ENCODE results near the gene ZDHHC18. TPM values are rescaled to one million over a fixed set of nuclear protein-coding genes. Genes with fewer than 3 reads are reported as not detected.
A peak's percentile ranks its signal among the peaks of the same experiment; 100 is the strongest.

The ZDHHC18 gene
- polyA plus RNA-seq, 3 donors = 3.1 to 46.6 (median 6.0) TPM

DNA sequence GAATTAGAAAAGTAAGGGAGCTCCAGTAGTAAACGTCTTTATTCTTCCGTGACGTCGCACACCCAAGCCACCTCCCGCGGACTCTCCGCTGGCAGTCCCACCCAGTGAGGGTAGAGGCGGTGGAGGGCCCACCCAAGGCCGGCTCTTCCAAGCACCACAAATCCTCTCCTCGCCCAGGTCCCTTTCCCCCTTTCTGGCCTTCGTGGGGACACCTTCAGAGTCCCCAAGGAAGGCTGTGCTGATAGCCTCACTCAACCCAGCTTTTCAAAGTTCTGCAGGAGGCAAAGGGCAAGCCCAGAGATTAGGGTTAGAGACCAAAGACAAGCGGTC lies 63.9 kb downstream of the ZDHHC18 start:
- Histone ChIP-seq H3K4me3 (replicated peaks in 1 of 3; ENCODE audit: low read depth in 2 of 3, low read length in 3 of 3) (peak overlapping the region; percentile 68 to 83 (median 78)), H3K4me1 (ENCODE audit: control insufficient read depth in 1 of 2, insufficient read depth in 2 of 2, low read length in 2 of 2) (peaks cover 12 to 18% of the 10 kb centered on the region in 2 donors), H3K4me2 (replicated peaks; ENCODE audit: extremely low read depth, low read length, poor library complexity, severe bottlenecking) (peak overlapping the region; percentile 85), H3K27ac (ENCODE audit: low read depth in 1 of 2, low read length in 2 of 2) (peak overlapping the region; percentile 83 to 84), H3K9ac (ENCODE audit: insufficient read depth, low read length, poor library complexity, severe bottlenecking) (peak overlapping the region; percentile 87), H3K79me2 (ENCODE audit: insufficient read depth, low read length) (peaks cover 26% of the 10 kb centered on the region), H3K9me3 (replicated peaks in 1 of 2; ENCODE audit: control insufficient read depth in 1 of 2, insufficient read depth in 1 of 2, low read length in 2 of 2) (no peaks in the 10 kb centered on the region), H3K27me3 (ENCODE audit: control insufficient read depth in 2 of 2, insufficient read depth in 2 of 2, low read length in 2 of 2) (no peaks in the 10 kb centered on the region), H4K20me1 (ENCODE audit: insufficient read depth, low read length) (peaks cover 40% of the 10 kb centered on the region), H3K36me3 (replicated peaks in 1 of 2; ENCODE audit: control insufficient read depth in 1 of 2, insufficient read depth in 2 of 2, low read length in 2 of 2) (peaks cover 51 to 69% of the 10 kb centered on the region in 2 donors), H2AFZ (ENCODE audit: insufficient read depth, low read depth, low read length, poor library complexity, severe bottlenecking) (peak overlapping the region; percentile 90)
- peaks cover 56 to 71% of the 10 kb centered on the region in 2 donors for H3K36me3 Mint-ChIP-seq
- H3K4me3 Mint-ChIP-seq = peak overlapping the region; percentile 90 to 94
- no peak for DNase-seq
- peak overlapping the region; percentile 88 to 96 (median 94) for H3K27ac Mint-ChIP-seq
- peaks cover 25% of the 10 kb centered on the region for H3K4me1 Mint-ChIP-seq
- intact Hi-C loops (cut with micrococcal nuclease) = no loop called here
- no peaks in the 10 kb centered on the region for H3K9me3 Mint-ChIP-seq
- TF ChIP-seq, protein P1, sequence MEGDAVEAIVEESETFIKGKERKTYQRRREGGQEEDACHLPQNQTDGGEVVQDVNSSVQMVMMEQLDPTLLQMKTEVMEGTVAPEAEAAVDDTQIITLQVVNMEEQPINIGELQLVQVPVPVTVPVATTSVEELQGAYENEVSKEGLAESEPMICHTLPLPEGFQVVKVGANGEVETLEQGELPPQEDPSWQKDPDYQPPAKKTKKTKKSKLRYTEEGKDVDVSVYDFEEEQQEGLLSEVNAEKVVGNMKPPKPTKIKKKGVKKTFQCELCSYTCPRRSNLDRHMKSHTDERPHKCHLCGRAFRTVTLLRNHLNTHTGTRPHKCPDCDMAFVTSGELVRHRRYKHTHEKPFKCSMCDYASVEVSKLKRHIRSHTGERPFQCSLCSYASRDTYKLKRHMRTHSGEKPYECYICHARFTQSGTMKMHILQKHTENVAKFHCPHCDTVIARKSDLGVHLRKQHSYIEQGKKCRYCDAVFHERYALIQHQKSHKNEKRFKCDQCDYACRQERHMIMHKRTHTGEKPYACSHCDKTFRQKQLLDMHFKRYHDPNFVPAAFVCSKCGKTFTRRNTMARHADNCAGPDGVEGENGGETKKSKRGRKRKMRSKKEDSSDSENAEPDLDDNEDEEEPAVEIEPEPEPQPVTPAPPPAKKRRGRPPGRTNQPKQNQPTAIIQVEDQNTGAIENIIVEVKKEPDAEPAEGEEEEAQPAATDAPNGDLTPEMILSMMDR (IDR thresholded peaks at IDR 0.05) = no peak
- 0% methylated on average over 5 of the region's 12 CpGs for WGBS (ENCODE audit: insufficient coverage)
- peaks cover 0 to 2% (median 1%) of the 10 kb centered on the region in 3 donors for H3K27me3 Mint-ChIP-seq (ENCODE audit: low read depth in 3 of 3)

DNA sequence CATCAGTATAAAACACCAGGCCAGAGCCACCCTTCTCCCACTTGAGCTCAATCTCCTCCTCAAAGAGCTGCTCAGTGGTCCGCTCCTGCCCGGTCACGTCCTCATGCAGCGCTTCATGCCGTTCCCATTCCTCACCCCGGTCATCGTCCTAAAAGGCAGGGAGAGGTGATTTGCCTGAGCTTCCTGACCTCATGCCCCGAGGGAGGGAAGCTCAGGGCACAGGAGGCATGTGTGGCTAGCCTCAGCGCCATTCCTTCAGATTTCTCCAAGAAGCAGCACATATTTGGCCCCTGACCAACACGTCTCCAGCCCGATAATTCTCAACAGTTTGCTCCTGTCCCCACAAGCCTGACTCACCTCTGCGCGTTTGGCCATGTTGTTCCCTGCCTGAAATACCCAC lies 67.8 kb downstream of the ZDHHC18 start:
- Histone ChIP-seq H3K79me2 (ENCODE audit: insufficient read depth, low read length) (peaks cover 43% of the 10 kb centered on the region), H3K9ac (ENCODE audit: insufficient read depth, low read length, poor library complexity, severe bottlenecking) (no peak overlapping the region), H3K4me3 (replicated peaks in 1 of 3; ENCODE audit: low read depth in 2 of 3, low read length in 3 of 3) (no peak overlapping the region), H4K20me1 (ENCODE audit: insufficient read depth, low read length) (peaks cover 35% of the 10 kb centered on the region), H3K9me3 (replicated peaks in 1 of 2; ENCODE audit: control insufficient read depth in 1 of 2, insufficient read depth in 1 of 2, low read length in 2 of 2) (no peaks in the 10 kb centered on the region), H3K27me3 (ENCODE audit: control insufficient read depth in 2 of 2, insufficient read depth in 2 of 2, low read length in 2 of 2) (no peaks in the 10 kb centered on the region), H3K4me1 (ENCODE audit: control insufficient read depth in 1 of 2, insufficient read depth in 2 of 2, low read length in 2 of 2) (peaks cover 13 to 19% of the 10 kb centered on the region in 2 donors), H3K36me3 (replicated peaks in 1 of 2; ENCODE audit: control insufficient read depth in 1 of 2, insufficient read depth in 2 of 2, low read length in 2 of 2) (peaks cover 51 to 60% of the 10 kb centered on the region in 2 donors), H3K27ac (ENCODE audit: low read depth in 1 of 2, low read length in 2 of 2) (no peak overlapping the region), H3K4me2 (replicated peaks; ENCODE audit: extremely low read depth, low read length, poor library complexity, severe bottlenecking) (no peak overlapping the region), H2AFZ (ENCODE audit: insufficient read depth, low read depth, low read length, poor library complexity, severe bottlenecking) (no peak overlapping the region)
- 97% methylated on average over 13 of the region's 13 CpGs for WGBS (ENCODE audit: insufficient coverage)
- Mint-ChIP-seq H3K4me1 (peaks cover 19% of the 10 kb centered on the region), H3K27me3 (ENCODE audit: low read depth in 3 of 3) (peaks cover 0 to 1% (median 1%) of the 10 kb centered on the region in 3 donors), H3K36me3 (peaks cover 57 to 73% of the 10 kb centered on the region in 2 donors), H3K9me3 (no peaks in the 10 kb centered on the region), H3K27ac (peak overlapping the region in 2 of 7 donors; percentile 10 to 15), H3K4me3 (no peak overlapping the region)
- TF ChIP-seq, protein P1 (IDR thresholded peaks at IDR 0.05) = no peak
- no peak for DNase-seq
- intact Hi-C loops (cut with micrococcal nuclease) = no loop called here

Measured in CD14-positive monocyte (primary cell).